Measurements from ENCODE around the gene ARHGEF25.

DNA sequence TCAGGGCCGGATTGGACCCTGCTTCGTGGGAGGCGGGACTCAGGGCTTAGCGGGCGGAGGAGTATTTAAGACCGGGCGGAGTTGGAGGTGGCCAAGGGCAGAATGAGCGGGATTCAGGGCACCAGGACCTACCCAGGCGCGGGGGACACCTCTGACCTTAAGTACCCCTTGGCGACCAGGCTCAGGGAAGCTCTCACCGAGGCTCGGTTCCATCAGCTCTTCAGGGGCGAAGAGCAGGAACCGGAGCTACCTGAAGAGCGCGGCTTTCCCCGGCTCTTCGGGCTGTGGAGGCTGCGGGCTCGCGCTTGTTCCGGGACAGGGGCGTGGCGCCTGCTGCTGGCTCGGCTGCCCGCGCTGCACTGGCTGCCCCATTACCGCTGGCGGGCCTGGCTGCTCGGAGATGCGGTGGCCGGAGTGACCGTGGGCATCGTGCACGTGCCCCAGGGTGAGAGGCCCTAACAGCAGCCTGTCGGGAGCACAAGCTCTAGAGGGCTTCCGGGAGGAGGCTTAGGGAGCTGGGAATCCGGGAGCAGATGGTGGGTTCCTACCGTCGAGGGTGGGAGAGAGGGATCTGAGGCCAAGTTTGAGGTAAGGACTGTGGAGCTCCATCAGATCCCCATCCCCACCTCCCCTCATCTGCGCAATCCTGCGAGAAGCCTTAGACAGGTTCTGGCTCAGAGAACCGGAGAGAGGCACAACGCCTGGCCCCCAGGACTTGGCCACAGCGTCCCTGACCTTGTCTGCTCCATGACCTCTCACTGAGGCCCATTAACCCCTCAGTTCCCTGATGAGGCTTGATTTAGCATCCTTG lies 8.4 kb downstream of the ARHGEF25 start:
- TF ChIP-seq, protein P1, sequence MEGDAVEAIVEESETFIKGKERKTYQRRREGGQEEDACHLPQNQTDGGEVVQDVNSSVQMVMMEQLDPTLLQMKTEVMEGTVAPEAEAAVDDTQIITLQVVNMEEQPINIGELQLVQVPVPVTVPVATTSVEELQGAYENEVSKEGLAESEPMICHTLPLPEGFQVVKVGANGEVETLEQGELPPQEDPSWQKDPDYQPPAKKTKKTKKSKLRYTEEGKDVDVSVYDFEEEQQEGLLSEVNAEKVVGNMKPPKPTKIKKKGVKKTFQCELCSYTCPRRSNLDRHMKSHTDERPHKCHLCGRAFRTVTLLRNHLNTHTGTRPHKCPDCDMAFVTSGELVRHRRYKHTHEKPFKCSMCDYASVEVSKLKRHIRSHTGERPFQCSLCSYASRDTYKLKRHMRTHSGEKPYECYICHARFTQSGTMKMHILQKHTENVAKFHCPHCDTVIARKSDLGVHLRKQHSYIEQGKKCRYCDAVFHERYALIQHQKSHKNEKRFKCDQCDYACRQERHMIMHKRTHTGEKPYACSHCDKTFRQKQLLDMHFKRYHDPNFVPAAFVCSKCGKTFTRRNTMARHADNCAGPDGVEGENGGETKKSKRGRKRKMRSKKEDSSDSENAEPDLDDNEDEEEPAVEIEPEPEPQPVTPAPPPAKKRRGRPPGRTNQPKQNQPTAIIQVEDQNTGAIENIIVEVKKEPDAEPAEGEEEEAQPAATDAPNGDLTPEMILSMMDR (IDR thresholded peaks at IDR 0.05; ENCODE audit: insufficient read depth, low read length, poor library complexity, severe bottlenecking): no peak
- no peak for TF ChIP-seq EZH2phosphoT487 (conservative IDR thresholded peaks at IDR 0.05; ENCODE audit: low read length)
